Hematopoietic multipotent progenitor cell treated with erythropoietin and hydrocortisone succinate and interleukin-3 and kit ligand, for 17 days (in vitro differentiated cells): Measurements from ENCODE around the gene DTD2.
"Not testable (repeated sequence)": the region's sequence is repeated elsewhere in the genome, so short reads cannot be mapped to it uniquely, and the experiment has no call there.

Source experiments
- DNase-seq: peaks from one replicate; pipeline ENCODE4 v3.0.0-alpha.2; 2015; ENCODE audit warnings: low spot score

Gene DTD2

DNA sequence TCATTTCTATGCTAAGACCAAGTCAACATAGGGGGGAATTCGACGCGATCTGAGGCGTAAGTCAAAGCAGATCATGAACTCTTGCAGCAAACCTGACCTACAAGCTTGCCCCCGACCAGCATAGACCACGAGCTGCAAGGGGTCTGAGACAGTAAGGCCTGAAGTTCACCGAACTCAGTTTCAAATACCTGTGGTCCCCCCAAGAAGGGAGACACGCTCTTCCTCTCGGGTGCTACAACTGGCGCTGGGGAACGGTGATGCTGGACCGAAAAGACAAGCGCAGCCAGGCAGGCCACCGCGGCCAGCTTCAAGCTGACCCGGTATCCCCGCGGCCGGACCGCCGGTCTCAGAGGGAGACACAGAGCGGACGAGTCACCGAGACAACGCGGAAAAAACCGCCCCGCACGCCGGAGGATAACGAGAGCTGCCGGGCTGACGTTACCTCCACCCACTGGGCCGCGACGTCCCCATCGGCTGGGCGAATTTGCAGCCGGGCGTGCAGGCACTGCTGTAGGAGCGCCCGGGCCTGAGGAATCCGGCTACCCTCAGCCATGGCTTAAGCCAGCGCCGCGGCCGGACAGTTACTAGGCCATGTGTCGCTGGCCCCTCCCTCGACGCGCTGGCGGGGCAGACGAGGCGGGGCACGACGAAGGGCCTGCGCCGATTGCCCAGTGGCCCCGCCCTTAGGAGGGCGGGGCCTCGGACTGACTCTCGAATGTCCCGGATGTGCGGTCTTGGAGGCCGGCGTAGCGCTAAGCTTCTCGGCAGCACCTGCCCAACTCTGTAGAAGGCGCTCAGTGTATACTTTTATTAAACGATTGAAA lies at the start of gene DTD2:
DTD2 (minus strand) TSS at position 666 of the 824 bp plus-strand sequence; CDS start at position 553, 113 bp downstream.
- DNase-seq: peak; percentile 97

DNA sequence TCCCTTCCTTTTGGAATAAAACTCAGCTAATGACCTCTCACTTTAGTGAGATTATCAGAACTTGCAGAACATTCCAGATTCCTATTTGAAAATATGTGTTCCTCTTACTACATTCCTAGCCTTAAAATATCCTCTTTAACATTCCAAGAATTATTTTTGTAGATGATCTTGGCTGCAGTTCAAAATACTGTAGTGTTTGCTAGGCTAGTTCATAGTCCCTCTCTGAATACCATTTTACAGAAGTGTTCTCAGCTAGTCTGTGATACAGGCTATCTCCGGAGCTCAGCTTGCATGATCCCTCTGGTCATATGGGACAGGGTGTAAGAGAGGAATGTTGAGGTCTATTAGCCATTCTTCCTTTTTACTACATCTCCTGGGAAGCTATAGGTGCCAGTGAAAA lies 48.1 kb upstream of the DTD2 start:
- DNase-seq: no peak

DNA sequence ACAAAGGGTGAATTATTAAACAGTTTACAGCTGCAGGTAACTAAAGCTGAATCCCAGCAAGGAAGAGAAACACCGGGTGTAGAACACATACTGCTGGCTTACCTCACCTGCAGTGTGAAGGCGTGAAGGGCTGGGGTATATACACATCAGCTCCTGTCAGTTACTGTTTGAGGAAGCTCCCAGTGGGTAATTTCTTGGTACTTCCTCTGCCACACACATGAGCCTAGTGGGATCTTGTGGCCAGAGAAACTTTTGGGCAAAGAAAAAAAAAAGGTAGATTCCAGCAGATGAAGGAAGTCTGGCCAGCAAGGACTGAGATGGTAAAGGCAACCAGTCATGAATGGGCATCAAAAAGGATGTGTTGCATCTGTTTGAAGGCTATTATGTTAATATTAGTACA lies 44.6 kb upstream of the DTD2 start:
- DNase-seq: no peak

DNA sequence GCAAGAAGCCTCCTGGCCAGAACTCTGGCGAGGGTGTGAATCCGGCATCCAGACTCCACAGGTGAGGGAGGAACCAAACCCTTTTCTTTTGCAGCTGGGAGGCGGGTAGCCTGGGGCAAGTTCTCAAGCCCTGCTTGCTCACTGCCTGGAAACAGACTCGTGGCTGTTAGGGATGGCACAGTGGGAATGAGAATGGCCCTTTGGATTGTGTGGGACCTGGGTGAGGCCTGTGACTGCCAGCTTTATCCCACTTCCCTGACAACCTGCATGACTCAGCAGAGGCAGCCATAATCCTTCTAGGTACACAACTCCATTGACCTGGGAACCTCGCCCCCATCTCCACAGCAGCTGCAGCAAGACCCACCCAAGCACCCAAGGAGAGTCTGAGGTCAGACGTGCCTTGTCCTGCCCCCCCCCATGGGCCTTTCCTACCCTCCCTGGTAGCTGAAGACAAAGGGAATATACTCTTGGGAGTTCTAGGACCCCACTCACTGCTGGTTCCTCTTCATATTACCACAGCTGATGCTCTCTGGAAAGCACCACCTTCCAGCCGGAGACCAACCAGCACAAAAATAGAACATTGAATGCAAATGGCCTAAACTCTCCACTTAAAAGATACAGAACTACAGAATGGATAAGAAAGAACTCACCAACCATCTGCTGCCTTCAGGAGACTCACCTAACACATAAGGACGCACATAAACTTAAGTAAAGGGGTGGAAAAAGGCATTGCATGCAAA lies 35.6 kb upstream of the DTD2 start:
- no peak for DNase-seq

DNA sequence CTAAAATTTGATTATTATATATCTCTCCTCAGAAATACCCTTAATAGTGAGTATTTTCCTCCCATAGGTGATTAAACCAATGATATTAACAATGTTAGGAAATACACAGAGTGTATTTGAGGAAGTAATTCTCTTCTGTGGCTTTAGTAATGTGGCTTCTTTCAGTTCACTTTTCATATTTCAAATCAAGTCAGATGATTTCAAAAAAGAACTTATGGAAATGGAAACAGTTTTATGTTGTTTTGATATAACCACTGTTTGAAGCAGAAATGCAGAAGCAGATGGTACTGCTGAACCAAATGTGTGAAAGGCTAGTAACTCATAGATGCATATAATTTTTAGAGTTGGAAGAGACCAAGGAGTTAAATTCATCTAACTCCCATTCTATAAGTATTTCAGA lies 32.4 kb upstream of the DTD2 start:
- DNase-seq: no peak

DNA sequence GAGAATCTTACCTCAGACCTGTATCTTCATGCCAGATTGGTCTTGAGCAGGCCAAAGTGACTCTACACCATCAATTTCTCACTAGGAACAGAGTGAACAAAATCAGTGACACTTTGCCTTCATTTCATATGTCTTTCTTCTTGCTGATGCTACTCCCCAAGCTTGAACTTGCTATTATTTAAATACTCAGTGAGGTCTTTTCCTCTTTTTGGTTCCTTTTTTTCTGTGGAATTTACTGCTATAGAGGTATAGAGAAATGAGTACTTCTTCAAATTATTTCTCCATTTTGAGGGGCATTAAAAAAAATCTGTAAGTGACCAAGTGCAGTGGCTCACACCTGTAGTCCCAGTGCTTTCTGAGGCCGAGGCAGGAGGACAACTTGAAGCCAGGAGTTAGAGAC lies 30.6 kb upstream of the DTD2 start, which contains the start of gene GPR33:
GPR33 (minus strand) TSS at position 154 of the 400 bp plus-strand sequence. CDS start 4,074 bp downstream, outside the sequence.
- DNase-seq: no peak

DNA sequence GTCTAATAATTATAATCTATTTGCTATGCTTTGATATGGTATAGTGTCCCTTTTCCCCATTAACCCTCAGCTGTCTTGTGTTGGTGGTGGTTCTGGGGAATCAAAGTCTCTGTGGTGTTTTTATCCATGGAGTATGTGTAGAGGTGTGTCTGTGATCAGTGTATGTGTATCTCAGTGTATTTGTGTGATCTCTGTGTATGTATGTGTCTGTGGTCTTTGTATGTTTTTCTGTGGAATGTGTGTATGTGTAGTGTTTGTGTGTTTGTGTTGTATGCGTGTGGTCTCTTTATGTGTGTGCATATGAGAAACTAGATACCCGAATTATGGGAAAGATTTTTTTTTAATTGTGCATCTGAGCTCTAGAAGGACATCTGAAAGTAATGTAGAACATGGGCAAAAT lies 29.5 kb upstream of the DTD2 start:
- no peak for DNase-seq

DNA sequence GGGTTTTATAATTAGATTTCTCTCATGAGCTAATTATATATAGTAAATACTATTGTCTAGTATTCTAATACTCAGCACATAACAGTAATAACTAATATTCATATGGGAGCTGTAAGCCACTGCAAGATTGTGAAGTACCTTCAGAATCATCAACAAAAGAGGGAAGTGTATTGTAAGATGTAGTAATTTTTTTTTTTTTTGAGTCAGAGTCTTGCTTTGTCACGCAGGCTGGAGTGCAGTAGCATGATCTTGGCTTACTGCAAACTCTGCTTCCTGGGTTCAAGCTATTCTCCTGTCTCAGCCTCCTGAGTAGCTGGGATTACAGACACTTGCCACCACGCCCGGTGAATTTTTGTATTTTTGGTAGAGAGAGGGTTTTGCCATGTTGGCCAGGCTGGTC lies 27.4 kb upstream of the DTD2 start:
- no peak for DNase-seq

DNA sequence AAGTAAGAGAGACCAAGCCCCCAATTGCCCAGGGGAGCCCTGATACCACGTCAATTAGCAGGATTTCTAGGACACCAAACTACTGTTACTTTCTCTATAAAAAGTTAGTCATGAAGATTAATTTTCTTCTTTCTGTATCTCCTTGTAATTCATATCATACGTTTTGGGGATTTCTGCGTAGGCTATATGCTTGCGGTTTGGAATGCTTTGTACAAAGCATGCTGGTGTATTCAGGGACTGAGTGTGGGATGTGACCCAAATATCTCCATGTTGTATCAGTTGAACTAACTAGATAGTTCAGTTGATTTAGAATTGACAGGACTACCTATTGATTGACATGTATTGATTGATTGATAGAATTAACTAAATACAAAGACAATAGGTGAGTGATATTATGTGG lies 22.9 kb upstream of the DTD2 start:
- no peak for DNase-seq

DNA sequence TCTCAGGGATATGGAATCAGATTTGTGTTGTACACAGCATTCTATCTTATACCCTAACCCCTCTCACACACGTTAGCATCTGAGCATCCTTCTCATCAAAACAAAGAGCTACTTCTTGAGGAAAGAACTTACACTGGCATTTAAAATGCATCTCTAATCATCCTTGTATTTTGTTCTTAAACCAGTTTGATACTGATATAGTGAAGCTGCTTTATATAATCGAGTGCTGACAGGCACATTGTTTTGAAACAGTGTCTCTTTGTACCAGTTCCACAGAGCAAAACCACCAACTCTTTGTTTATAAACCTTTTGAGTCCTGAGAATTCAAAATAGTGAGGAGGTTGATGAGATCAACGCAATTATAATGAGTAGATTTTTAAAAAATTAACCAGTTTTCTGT lies 21.7 kb upstream of the DTD2 start:
- no peak for DNase-seq

DNA sequence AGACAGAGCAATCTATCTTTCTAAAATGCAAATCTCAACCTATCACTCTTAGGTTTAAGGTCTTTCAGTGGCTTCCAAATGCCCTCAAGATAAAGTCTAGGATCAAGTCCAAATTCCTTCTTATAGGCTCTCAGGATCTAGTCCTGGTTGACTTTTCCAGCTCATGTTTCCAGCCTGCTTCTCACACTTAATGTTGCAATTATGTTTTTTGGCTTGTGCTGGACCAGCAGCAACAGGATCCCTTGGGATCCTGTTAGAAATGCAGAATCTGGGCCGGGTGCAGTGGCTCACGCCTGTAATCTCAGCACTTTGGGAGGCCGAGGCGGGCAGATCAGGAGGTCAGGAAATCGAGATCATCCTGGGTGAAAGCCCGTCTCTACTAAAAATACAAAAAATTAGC lies 19.9 kb upstream of the DTD2 start:
- no peak for DNase-seq

DNA sequence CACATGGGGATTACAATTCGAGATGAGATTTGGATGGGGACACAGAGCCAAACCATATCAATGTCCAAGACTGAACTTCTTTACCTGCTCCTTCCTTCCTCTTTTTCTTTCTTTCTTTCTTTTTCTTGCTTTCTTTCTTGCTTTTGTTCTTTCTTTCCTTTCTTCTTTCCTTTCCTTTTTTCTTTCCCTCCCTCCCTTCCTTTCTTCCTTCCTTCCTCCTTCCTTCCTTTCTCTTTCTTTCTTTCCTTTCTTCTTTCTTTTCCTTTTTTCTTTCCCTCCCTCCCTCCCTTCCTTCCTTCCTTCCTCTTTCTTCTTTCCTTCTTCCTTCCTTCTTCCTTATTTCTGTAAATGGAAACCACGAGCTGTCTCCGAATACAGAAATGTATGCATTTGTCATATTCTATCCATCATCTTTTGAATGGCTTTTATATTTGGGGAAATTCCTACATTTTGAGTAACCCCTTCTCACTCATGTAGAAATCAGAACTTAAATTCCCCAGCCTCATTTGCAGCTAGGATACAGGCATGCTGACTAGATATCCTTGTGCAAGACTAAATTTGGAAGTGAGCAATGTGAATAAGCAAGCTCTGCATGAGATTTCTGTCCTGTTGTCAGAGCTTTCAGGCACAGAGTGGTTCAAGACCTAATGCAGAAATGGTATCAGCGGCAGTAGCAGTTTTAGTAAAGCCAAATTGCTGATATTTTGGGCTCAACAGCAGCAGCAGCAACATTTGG lies 19.0 kb upstream of the DTD2 start:
- no peak for DNase-seq

DNA sequence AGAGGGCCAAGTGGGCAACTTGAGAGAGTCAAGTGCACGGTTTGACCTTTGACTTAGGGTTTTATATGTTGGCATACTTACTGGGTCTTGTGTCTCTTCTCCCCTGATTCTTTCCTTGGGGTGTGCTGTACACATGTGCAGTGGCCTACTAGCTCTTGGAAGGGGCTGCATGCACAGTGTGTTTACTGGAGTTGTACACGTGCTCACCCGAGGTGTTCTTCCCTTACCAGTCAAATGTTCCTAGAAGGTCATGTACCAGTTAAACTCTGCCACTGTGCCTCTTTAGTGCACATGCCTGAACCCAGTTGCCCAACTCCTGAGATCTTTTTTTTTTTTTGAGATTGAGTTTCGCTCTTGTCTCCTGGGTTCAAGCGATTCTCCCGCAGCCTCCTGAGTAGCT lies 9.2 kb upstream of the DTD2 start:
- DNase-seq: no peak

DNA sequence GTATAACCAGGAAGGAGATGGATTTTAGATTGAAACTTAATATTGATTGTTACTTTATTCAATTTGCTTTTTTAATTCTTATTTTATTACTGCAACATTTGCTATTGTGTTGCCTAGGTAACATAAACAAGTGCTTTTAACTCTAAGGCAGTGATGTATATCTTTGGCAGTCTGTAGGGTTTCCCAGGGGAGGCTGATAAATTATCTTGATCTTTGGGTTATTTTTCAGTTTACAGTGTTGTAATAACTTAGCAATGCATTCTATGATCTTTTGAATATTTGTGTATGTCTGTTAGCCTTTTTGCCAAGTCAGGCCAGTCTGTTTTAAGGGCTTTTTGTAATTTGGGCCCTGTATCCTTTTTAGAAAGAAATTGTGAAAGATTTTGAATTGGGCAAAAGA lies 7.8 kb upstream of the DTD2 start:
- no peak for DNase-seq

DNA sequence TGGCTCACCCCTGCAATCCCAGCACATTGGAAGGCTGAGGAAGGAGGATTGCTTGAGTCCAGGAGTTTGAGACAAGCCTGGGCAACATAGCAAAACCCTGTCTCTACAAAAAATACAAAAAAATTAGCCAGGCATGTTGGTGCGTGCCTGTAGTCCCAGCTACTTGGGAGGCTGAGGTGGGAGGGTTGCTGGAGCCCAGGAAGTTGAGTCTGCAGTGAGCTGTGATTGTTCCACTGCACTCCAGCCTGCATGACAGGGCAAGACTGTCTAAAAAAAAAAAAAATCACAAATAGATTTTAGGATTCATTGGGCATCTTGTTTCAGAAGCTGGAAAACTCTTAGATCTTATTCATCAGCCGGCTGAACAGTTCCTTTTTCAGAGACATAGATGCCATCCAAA lies 5.1 kb upstream of the DTD2 start:
- DNase-seq: not testable (repeated sequence)

DNA sequence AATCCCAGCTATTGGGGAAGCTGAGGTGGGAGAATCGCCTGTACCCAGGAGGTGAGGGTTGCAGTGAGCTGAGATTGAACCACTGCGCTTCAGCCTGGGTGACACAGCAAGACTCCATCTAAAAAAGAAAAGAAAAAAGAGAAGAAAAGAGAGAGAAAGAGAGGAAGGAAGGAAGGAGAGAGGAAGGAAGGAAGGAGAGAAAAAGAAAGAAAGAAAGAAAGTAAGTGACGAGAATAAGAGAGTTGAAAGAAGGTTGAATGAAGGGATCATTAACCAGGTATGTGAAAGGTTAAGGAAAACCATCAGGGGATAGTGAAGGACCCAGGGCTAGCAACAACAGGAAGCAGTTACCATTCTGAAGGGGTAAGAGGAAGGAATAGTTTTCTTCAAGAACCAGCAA lies 4.2 kb upstream of the DTD2 start:
- no peak for DNase-seq

DNA sequence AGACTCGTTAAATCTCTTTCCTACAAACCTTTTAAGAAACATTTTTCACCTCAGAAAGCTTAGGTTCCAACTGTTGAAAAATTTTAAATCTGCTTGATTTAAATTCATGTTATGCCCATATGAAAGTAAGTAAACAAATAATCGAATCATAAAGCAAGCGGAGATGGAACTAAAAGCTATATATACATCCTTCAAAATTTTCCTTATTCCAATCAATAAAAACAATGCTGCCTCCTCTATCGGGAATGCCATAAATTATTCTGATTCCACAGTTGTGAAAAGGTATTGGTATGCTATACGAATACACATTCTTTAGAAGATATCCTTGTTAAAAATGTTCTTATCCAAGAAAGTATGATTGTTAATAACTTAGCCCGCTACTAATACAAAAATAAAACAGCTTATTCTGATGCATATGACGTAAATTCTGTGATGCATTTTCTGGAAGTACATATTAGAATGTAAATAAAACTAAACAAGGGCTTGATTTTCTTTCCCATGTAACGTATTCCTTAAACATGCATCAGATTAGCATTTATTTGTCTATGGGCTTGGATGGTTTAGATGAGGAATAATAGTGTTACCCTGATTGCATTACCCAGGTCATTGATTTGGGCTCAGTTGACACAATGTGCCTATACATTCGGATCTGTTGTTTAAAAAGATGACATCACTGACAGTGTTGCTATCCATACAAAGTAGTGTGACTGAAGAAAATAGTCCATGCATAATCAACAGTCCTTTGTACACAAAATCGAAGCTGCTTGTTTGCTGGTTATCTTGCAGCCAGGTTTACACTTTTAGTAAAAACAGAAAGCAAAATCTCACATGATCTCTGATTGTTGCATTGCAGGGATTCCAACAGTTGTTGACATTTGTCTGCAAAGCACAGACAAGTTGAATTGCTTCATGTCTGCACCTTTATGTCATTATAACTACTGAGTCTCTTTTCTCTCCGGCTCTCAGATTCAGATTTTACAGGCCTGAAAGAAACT lies 656 bp upstream of the DTD2 start:
- DNase-seq: no peak

DNA sequence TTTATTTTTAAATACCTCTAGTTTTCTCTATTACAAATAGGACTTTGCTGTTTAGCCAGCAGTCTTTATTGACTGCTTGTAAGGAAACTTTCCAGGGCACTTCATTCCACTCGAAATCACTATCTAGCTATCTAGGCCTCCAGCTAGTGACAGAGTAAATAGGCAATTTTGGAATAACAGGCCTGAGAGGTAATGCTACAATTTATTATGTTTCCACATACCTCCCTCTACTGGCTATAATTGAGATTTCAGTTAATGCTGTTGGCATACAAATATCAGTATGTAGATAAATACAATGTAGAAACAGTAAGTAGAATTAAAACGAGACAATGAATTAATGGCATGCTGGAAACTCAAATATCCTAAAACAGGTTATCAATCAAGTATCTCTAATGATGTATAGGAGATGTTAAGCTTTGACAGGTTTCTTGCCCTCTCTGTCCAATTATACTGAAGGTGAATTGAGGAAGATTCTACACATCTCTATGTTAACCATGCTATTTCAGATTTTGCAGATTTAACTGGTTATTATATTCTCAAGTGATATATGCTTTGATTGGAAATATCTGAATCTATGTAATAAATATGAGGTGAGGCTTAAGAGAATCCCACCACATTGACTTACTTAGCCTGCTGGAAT lies 7.2 kb downstream of the DTD2 start:
- DNase-seq: peak; percentile 43

DNA sequence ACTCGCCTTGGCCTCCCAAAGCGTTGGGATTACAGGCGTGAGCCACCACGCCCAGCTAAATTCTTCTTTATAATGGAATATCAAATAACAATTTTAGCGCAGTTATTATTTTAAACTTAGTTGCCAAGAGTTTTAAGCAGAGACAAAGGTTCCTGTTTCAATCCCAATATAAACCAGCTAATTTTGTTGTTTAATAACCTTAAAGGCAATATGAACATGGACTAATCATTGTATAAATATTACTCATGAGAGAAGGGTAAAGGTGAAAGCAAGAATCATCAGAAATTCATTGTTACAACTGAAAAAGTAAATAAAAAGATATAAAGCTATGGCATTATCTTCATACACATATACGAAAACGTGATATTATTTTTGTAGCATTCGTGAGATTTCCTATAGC lies 8.2 kb downstream of the DTD2 start:
- no peak for DNase-seq

DNA sequence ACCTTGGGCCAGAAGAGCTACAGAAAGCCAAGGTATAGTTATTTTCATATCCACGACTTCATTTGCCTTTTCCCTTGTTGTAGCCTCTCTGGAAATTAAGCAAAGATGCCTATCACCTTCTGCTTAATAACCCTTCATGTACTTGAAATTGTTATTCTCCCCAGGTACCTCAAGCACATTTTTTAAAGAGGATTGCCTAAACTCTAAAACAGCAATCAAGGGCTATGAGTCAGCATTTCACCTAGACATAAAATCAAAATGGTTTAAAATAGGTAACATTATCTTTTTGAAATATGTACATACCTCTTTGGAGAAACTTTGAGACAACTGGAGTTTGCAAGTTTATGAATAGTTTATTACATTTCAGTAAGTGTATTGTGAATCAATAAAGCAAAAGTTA lies 11.6 kb downstream of the DTD2 start:
- no peak for DNase-seq

DNA sequence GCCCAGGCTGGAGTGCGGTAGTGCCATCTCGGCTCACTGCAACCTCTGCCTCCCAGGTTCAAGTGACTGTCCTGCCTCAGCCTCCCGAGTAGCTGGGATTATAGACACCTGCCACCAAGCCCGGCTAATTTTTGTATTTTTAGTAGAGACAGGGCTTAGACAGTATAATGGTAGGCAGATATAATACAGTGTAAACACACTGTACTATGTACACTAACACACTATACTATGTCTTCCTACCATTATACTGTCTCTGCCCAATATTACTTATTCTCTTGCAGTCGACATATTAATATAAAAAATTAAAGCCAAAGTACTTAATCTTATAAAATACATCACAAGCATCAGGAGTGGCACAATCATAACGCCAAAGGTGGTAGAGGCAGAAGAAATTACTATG lies 15.0 kb downstream of the DTD2 start:
- DNase-seq: no peak
